T follicular helper cell (primary cell): ENCODE measurements around the gene CTU1.
"Not testable (repeated sequence)": the region's sequence is repeated elsewhere in the genome, so short reads cannot be mapped to it uniquely, and the experiment has no call there.

ENCODE experiments used
- DNase-seq: peaks from one replicate; pipeline ENCODE4 v3.0.0-alpha.2; 2020; ENCODE audit warnings: low read depth
- total RNA-seq, 2 experiments: gene quantifications; one replicate each; lab custom pipeline; 2026; lab: John Stamatoyannopoulos, UW

Gene CTU1
- 9.0 to 10.0 reads per million in 2 experiments for total RNA-seq

- peak; percentile 98 for DNase-seq
Measured at GRCh38 chr19:51108066-51108804, at the start of gene CTU1. CTU1 (minus strand) TSS chr19:51108409; CDS start chr19:51104569, 3,840 bp downstream.

- DNase-seq: no peak
Measured at GRCh38 chr19:51157265-51157664, 49.1 kb upstream of the CTU1 start.

GRCh38 chr19:51156710-51157109, 48.5 kb upstream of the CTU1 start:
- DNase-seq: no peak

- DNase-seq: no peak
Measured at GRCh38 chr19:51150627-51151026, 42.4 kb upstream of the CTU1 start.

- DNase-seq: no peak
Measured at GRCh38 chr19:51148580-51148979, 40.4 kb upstream of the CTU1 start.

- DNase-seq: no peak
Measured at GRCh38 chr19:51147663-51148062, 39.5 kb upstream of the CTU1 start.

- no peak for DNase-seq
Measured at GRCh38 chr19:51146751-51147150, 38.5 kb upstream of the CTU1 start.

- DNase-seq: no peak
Measured at GRCh38 chr19:51145916-51146493, 37.8 kb upstream of the CTU1 start.

GRCh38 chr19:51144482-51145045, 36.4 kb upstream of the CTU1 start:
- no peak for DNase-seq

GRCh38 chr19:51143486-51143885, 35.3 kb upstream of the CTU1 start:
- no peak for DNase-seq

GRCh38 chr19:51142809-51143475, 34.7 kb upstream of the CTU1 start:
- DNase-seq: not testable (repeated sequence)

GRCh38 chr19:51142119-51142518, 33.9 kb upstream of the CTU1 start, which contains the start of gene SIGLEC7:
SIGLEC7 (plus strand) TSS chr19:51142301; CDS start chr19:51142370, 69 bp downstream.
- DNase-seq: no peak

- DNase-seq: no peak
Measured at GRCh38 chr19:51141181-51141580, 33.0 kb upstream of the CTU1 start.

GRCh38 chr19:51140441-51140840, 32.2 kb upstream of the CTU1 start:
- DNase-seq: no peak

GRCh38 chr19:51139299-51140014, 31.2 kb upstream of the CTU1 start:
- no peak for DNase-seq

GRCh38 chr19:51138549-51138979, 30.4 kb upstream of the CTU1 start:
- no peak for DNase-seq

- DNase-seq: no peak
Measured at GRCh38 chr19:51137792-51138425, 29.7 kb upstream of the CTU1 start.

GRCh38 chr19:51136851-51137551, 28.8 kb upstream of the CTU1 start:
- DNase-seq: no peak

GRCh38 chr19:51135986-51136762, 28.0 kb upstream of the CTU1 start:
- DNase-seq: no peak

GRCh38 chr19:51135004-51135403, 26.8 kb upstream of the CTU1 start:
- no peak for DNase-seq
